ENCODE data around the gene ZNF714.
"Not testable (repeated sequence)": the region's sequence is repeated elsewhere in the genome, so short reads cannot be mapped to it uniquely, and the experiment has no call there.

The ZNF714 gene

GRCh38 chr19:21130097-21130775 is 48.2 kb downstream of the ZNF714 start:
- no peak for DNase-seq (ENCODE audit: low read depth)

- no peak for DNase-seq (ENCODE audit: low read depth)
Observed at GRCh38 chr19:21133633-21134032, 51.6 kb downstream of the ZNF714 start.

DNA sequence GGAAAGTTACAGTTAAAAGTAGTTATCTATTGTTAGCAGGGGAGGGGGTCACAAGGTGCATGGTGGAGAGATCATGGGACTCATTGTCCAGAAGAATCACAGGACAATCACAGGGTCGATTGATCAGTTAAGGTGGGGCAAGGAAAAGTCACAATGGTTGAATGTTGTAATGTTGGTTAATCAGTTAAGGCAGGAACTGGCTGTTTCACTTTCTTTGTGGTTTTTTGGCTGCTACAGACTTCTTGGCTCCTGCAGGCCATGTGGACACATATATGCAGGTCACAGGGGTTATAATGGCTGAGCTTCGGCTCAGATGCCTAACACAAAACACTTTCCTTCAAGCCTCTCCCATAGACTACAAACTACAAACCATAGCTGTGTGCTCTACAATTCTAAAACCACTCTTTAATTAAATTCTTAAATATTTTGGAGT is 52.9 kb downstream of the ZNF714 start:
- no peak for DNase-seq (ENCODE audit: low read depth)

- no peak for DNase-seq (ENCODE audit: low read depth)
Observed at GRCh38 chr19:21135433-21135832, 53.4 kb downstream of the ZNF714 start.

DNA sequence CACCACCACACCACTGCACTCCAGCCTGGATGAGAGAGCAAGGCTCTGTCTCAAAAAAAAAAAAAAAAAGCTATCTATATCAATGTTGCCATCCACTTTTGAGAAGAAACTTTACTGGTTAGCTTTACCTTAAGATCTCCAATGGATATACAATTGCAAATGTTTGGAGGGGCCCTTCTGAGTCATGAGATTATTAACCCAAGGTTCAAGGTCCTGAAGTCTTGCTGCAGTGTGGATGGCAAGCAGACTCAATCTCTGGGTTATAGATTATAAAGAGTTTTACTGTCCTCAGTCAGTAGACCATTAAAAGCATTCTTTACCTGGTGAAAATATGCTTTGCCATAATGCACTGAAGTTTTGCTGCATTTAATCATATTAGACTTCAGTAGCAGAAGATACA is 56.1 kb downstream of the ZNF714 start:
- DNase-seq (ENCODE audit: low read depth), result no peak

GRCh38 chr19:21141006-21141405 is 59.0 kb downstream of the ZNF714 start:
- DNase-seq (ENCODE audit: low read depth), result not testable (repeated sequence)

- peak; percentile 71 for DNase-seq (ENCODE audit: low read depth)
Observed at GRCh38 chr19:21141787-21142464, 59.9 kb downstream of the ZNF714 start, which contains the start of gene ZNF431. Gene ZNF431, plus strand, starts transcription at chr19:21142040. Its CDS starts 144 bp downstream, at chr19:21142184.

DNA sequence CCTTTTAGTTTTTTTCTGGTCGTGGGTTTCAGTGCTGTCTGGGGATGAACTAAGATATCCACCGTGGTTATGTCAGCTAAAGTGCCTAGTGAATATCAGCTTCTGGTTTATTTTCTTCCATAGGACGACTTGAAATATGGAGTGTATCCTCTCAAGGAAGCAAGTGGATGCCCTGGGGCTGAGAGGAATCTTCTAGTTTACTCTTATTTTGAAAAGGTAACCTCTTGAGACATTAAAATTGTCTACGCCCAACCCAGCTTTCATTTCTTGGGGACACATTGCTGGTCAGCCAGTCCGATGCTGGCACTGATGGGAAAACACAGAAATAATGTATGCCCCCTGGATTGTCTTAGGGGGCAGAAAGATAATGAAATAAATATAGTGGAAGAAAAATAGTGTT is 61.4 kb downstream of the ZNF714 start:
- no peak for DNase-seq (ENCODE audit: low read depth)

- no peak for DNase-seq (ENCODE audit: low read depth)
Observed at GRCh38 chr19:21143854-21144253, 61.9 kb downstream of the ZNF714 start.

- no peak for DNase-seq (ENCODE audit: low read depth)
Observed at GRCh38 chr19:21147540-21147939, 65.5 kb downstream of the ZNF714 start.

DNA sequence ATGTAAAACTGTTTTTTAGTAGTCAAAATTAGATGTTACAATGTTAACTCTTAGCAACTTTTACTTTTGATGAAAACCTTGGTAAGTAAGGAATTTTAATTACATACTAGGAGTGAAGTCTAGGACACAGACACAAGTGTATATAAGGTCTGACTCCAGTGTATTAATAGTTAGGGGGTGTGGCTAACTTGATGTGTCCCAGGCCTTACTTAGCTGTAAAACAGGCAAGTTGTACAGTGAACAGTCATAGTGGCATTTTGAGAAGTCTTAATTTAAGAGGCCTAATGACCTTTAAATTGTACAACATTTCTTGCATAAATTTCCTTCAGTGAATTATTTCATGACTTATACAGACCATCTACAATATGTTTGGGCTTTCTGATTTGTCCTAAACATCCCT is 66.7 kb downstream of the ZNF714 start:
- no peak for DNase-seq (ENCODE audit: low read depth)

DNA sequence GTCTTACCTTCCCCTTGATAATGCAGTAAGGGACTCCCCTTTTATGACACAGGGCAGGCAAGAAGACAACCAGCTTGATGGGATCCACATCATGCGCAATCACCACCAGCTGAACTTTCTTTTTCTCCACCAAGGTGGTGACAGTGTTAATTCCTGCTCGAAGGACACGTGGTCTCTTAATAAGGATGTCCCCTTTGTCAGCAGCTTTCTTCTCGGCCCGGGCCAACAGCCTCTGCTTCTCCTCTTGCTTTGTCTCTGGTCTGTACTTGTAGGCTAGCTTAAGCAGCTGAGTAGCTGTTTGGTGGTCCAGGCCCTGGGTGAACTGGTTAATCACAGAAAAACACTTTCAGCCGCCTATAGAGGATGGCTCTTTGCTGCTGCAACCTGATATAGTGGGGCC is 67.9 kb downstream of the ZNF714 start:
- DNase-seq (ENCODE audit: low read depth), result no peak

- no peak for DNase-seq (ENCODE audit: low read depth)
Observed at GRCh38 chr19:21151460-21151859, 69.5 kb downstream of the ZNF714 start.

- no peak for DNase-seq (ENCODE audit: low read depth)
Observed at GRCh38 chr19:21158523-21159135, 76.6 kb downstream of the ZNF714 start.

DNA sequence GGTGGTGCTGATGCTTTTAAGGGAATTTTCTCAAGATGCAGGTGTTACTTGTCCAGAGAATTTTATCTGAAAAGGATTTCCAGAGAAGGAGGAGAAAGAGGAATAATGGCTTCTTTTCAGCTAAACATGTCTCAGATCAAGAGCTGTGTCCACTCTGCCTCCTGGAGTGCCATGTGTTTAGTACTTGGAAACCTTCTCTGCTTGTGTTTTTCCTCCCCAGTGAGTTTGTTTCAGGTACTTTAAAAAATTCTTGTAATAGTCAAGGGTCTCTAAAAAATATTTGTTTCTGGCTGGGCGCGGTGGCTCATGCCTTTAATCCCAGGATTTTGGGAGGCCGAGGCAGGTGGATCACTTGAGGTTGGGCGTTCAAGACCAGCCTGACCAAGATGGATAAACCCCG is 82.5 kb downstream of the ZNF714 start:
- DNase-seq (ENCODE audit: low read depth), result no peak

- DNase-seq (ENCODE audit: low read depth), result no peak
Observed at GRCh38 chr19:21166436-21166835, 84.4 kb downstream of the ZNF714 start.

All from HS-5 (cell line).